GM19043 (cell line): Measurements from ENCODE around the gene BEAN1.
"Not testable (repeated sequence)": the region's sequence is repeated elsewhere in the genome, so short reads cannot be mapped to it uniquely, and the experiment has no call there.

ENCODE experiments used
- ATAC-seq: cut with Tn5 transposase; IDR thresholded peaks from one replicate; pipeline ENCODE4 v1.9.1; 2021; ENCODE audit warnings: low read depth; ENCODE audit not compliant: unreplicated experiment

The BEAN1 gene

DNA sequence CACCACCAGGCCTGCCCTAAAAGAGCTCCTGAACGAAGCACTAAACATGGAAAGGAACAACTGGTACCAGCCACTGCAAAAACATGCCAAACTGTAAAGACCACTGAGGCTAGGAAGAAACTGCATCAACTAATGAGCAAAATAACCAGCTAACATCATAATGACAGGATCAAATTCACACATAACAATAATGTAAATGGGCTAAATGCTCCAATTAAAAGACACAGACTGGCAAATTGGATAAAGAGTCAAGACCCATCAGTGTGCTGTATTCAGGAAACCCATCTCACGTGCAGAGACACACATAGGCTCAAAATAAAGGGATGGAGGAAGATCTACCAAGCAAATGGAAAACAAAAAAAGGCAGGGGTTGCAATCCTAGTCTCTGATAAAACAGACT is 70.8 kb downstream of the BEAN1 start:
- ATAC-seq, result not testable (repeated sequence)

DNA sequence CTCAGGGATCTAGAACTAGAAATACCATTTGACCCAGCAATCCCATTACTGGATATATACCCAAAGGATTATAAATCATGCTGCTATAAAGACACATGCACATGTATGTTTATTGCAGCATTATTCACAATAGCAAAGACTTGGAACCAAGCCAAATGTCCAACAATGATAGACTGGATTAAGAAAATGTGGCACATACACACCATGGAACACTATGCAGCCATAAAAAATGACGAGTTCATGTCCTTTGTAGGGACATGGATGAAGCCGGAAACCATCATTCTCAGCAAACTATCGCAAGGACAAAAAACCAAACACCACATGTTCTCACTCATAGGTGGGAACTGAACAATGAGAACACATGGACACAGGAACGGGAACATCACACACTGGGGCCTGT is 74.5 kb downstream of the BEAN1 start:
- ATAC-seq, result not testable (repeated sequence)

DNA sequence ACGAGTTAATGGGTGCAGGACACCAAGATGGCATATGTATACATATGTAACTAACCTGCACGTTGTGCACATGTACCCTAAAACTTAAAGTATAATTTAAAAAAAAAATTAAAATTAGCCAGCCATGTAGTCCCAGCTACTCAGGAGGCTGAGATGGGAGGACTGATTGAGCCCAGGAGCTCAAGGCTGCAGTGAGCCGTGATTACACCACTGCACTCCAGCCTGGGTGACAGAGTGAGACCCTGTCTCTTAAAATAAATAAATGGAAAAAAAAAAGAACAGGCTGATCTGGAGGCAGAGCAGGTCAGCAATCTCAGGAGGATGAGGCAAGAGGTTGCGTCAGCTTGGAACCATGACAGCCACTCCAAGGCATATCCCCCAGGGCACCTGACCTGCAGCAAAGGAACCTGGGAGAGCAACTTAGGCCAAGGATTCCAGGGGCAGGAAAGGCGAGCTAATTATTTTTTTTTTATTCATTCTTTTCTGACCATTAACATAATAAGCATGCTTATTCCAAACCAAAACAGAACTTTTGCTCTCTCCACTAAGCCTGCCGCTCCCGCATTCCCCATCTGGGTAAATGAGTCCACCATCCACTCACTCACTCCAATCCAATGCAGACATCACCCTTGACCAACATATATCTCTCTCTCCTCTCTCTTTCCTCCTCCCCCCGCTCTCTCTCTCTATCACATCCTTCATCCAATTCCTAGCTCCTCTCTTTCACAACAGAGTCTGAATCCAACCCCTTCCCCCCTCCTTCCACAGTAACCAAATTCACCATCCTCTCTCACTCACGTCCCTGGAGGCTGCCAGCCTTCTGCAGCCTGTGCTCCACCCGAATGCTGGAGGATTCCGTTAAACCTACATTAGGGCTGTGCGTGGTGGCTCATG is 75.2 kb downstream of the BEAN1 start:
- ATAC-seq, result no peak

DNA sequence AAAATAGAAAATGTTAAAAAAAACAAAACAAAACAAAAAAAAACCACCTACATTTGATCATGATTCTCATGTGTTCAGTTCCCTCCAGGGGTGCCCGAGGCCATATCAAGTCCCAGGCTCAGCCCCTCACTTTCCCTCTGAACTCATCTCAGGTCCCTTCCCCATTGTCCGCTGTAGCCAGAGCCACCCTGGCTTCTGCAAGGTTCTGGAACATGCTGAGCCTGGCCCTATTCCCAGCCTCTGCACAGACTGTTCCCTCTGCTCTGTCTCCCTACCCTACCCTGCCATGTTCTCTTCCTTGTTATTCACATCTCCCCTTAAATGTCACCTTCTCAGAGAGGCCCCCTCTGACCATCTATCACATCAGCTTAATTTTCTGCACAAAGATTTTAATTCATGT is 75.9 kb downstream of the BEAN1 start:
- no peak for ATAC-seq

DNA sequence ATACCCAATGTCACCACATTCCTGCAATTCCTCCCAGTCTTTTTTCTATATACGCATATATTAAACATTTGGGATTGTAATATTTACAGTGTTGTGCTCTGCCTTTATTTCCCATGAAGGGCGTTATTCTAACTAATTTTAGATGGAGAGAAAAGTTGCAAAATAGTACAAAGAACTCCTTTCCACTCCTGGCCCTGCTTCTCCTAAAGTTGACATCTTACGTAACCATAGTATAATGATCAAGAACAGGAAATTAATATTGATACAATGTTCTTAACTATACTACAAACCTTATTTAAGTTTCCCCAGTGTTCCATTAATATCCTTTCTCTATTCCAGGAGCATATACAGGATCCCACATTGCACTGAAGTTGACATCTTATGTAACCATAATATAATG is 76.5 kb downstream of the BEAN1 start:
- ATAC-seq, result no peak

DNA sequence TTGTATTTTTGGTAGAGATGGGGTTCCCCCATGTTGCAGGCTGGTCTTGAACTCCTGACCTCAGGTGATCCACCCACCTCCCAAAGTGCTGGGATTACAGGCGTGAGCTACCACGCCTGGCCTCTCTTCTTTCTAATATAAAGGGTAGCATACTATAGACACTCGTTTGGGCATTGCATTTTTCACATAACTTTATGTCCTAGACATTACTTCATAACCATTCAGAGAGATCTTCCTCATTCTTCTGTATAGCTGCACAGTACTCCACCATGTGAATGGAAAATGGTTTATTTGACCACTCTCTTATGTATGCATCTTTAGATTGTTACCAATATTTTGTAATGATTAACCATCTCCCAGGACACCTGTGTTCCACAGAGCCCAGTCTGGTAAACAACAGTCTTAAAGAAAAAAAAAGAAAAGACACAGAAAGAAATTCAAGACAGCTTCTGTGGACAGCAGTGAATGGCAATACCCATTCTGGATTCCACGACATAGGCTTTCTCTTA is 80.7 kb downstream of the BEAN1 start:
- no peak for ATAC-seq

DNA sequence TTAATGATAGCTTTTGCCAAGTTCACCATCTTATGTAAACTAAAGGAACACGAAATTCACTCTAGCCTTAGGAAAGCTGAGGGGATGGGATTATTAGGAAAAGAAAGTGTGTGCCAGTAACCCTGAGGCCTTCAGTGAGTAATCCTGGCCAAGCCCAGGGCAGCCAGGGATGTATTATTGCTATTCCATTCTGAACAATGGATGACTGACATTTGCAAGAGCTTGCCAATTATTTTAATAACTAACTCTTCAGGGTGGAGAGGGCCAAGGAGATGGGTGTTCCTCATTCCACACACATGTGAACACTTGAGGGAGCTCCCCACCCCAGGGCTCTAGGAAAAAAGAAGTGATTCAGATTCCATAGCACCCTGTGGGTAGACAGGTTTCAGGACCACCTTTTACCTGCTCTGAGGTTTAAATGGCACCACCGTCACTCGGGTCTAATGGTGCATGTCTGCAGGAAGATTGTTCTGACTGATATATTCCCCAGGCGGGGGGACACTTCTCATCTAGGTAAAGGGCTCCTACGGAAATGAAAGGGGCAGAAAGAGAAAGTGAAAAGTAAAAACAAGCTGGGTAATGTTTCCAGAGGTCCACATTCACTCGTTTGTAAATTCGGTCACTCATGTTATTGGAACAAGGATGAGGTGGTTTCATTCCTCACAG is 81.3 kb downstream of the BEAN1 start:
- ATAC-seq, result no peak

DNA sequence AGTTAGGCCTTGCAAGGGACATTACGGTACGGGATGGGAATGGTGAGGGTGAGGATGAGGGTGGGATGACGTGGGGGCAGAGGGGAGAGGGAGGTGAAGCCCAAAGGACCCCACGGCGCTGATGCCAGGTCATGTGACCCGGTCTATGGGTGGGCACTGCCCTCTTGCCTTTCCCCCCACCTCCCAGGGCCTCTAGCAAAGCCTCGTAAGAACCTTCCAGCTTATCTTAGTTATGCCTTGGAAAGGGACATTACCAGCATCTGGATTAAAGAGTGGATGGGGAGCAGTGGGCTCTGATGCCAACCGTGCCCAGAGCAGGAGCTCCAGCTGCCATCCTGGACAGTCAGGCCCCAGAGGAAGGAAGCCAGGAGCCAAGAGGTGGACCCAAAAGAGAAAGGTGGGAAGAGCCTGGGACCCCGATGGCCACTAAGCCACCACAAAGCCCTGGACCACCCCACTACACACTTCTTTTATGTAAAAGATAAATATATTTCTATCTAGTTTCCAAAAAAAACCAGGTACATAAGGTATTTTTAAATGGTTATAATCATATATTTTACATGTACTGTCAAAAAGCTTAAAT is 81.9 kb downstream of the BEAN1 start:
- no peak for ATAC-seq

DNA sequence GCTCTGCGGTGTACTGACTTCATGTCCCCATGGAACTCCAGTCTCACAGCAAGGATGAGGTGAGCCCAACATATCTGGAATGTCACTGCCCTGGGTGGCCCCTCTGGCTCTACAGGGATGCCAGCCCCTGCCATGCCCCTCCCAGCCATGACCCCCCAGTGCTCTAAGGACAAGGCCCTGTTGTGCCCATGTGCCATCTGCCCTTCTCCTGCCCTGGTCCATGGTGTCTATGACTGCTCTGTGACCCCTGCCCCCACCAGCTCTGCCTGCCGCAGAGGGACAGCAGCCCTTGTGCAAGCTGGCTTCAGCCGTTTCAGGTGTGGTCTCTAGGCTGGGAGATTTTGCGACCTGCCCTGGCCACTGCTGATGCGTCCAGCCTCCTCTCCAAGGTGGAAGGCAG is 82.5 kb downstream of the BEAN1 start:
- no peak for ATAC-seq

DNA sequence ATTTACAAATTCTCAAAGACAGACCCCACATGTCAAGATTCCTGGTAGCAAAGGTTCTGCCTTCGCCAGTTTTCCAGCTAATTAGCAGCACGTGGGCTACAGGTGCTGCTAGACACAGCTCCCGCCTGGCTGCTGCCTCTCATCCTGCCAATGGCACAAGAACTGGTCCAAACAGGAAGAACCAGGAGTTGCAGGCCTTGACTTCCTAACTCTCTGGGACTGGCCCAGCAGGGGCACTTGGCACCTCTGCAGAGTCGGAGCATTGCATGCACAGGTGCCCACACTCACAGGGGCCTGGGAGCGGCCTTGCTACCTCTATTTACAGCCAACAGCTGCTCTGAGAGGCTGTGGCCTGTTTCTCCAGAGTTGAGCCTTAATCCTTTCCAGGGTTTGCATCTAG is 83.2 kb downstream of the BEAN1 start:
- no peak for ATAC-seq

DNA sequence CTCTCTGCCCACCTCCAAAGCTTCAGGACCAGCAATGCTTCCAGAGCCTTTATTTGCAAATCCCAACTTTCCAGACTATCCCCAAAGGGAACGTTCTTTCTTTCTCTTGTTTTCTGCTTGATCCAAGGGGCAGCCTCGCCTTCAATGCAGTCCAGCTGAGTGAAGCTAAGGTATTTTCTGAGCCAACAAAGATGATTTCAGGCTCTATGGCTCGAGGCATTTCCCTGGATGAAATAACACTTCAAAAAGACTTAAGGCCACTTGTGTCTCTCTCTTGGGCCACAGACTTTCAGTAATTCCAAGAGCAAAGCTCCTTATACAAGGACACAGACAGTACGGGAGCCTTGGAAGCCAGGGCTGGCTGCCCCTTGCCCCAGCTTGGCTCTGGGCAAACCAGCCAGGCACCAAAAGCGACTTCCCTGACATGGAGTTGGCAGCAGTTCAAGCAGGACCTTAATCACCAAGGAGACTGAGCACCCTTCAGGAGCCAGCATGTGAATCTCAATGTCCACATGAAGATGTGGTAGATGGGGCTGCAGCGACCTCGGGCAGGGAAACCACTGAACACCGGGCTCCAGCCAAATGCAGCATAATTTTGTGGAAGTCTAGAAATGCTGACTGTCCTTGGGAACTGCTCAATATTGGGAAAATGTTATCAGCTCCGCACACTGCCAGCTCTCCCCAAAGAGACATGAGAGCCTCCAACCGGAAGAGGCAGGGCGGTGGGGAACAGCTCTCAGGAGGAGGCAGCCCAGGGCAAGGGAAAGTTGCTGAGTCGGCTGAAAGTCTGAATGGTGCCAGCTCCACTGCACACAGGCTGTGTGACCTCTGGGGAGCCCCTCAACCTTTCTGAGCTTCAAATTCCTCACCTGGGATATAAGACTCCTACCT is 83.9 kb downstream of the BEAN1 start:
- ATAC-seq, result no peak

DNA sequence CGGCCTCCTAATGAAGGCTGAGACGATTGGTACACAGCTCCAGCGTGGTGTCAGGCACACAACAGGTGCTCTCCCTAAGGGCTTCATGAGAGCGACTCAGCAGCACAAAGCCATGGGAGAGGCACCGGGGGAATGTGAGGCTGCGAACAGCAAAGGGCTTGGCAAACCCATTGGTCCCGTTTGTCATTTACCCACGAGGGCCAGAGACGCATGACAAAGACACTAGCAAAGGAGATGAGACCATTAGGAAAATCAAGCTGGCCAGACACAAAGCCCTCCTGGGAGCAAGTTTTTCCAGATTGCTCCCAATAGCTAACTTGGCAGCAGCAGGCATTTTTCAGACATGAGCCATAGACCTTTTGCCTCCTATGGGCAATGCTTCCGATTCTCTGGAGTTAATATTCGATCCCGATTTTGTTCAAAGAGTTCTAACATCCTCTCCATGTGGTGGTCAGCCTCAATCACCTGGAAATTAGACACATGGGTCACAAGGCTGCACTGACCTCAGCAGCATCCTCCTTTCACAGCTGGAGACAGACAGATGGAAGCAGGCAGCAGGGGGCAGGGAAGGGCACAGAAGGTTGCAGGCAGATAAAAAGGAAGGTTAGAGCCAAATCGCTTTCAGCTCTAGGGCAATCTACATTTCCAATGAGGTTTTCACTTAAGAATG is 84.6 kb downstream of the BEAN1 start:
- no peak for ATAC-seq

DNA sequence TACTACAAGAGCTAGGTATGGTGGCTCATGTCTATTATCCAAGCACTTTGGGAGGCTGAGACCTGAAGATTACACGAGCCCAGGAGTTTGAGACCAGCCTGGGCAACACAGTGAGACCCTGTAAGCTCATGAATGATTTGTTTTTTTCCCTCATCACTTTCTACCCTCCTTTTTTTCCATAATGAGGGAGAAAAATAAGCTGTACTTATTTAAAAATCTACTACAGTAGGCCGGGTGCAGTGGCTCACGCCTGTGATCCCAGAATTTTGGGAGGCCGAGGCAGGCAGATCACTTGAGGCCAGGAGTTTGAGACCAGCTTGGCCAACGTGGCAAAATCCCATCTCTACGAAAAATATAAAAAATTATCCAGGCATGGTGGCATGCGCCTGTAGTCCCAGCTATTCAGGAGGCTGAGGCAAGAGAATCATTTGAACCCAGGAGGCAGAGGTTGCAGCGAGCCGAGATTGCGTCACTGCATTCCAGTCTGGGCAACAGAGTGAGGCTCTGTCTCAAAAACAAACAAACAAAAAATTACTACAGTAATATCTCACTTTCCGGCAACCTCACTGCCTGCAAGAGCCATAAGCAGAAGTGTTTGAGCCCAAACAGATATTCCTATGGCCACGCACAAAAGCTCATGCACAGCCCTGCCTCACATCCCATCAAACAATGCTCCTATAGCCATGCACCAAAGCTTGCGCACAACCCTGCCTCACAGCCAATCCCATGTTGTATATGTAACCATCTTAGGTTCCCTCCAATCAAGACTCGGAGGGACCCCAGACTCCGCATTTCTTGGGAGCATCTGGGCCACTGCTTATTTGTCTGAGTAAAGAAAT is 85.4 kb downstream of the BEAN1 start:
- no peak for ATAC-seq

DNA sequence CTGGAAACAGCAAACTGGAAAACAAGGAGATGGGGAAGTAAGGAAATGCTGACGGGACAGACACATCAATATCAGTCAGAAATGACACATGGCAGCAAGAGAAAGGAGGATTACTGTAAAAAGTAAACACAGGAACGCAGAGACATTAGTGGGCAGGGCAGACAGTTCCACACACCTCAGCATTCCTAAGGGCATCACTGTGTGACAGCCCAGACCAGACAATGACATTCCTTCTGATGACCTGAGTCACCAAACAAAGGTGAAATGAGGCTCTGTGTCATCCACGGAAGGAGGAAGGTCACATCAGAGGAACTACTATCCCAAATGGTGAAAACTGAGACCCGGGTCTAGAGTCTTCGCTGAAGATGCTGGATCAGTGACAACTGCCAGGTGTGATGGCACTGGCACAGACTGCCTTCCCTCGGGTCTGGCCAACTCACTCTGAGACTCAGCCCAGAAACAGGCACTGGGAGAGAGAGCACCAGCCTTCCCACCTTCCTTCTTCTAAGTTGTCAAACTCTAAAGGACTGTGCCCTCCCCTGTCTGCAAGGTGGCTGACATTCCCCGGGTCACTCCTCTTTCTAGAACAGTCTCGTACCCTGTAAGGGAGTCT is 86.1 kb downstream of the BEAN1 start:
- no peak for ATAC-seq

DNA sequence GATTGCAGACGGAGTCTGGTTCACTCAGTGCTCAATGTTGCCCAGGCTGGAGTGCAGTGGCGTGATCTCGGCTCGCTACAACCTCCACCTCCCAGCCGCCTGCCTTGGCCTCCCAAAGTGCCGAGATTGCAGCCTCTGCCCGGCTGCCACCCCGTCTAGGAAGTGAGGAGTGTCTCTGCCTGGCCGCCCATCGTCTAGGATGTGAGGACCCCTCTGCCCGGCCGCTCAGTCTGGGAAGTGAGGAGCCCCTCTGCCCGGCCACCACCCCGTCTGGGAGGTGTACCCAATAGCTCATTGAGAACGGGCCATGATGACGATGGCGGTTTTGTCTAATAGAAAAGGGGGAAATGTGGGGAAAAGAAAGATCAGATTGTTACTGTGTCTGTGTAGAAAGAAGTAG is 87.3 kb downstream of the BEAN1 start:
- not testable (repeated sequence) for ATAC-seq

DNA sequence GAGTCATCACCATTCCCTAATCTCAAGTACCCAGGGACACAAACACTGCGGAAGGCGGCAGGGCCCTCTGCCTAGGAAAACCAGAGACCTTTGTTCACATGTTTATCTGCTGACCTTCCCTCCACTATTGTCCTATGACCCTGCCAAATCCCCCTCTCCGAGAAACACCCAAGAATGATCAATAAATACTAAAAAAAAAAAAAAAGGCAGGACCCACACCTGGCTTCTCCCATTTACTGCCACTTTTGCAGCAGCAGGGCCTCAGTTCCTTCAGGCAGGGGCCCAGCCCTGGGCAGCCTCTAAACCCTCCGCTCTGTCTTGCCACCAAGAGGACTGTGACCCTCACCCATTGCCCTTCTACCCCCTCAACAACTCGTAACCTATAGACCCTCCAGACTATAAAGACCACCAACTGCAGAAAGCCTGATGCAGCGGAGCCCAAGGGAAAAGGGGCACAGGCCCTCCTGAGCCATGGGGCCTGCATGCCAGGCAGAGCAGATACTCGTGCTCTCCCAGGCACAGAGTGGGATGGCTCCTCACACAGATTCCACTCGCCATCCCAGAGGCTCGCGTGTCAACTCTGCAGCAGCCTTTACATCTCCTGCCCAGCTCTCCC is 88.0 kb downstream of the BEAN1 start:
- not testable (repeated sequence) for ATAC-seq

DNA sequence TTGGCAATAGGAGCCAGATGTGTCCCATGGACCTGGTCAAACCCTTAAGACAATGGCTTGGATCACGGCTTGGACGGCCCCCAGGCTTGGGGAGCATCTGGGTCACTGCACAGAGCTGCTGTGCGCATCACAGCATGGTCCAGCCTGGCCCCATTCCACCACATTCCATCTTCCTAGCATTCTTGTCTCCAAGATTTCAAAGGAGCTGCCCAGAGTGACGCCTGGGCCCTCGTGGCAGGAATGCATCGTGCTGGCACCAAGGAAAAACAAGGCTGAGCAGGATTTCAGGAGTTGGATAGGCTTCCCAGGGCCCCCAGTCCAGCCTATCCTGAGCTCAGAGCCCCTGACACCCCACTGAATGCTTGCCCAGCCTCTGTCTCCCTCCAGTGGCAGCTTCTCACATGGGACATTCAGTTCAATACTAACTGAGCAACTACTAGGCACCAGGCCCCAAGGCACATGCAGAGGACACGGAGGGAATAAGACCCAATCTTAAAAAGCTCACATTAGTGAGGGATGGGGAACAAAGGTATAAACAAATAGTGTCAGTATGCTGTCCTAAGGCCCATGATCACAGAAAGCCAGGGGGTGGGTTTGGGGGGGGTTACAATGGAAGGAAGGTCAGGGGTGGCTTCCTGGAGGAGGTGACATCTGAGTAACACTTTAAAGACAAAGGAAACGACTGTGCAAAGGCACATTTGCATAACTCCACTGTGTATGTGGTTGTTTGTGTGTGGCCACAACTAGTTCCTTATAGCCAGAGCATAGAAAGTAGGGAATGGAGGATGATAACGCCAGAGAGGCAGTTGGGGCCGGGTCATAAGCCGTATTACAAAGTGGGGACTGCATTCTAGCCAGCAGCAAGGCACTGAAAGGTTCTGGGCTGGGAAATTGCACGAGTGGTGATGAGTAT is 88.8 kb downstream of the BEAN1 start:
- no peak for ATAC-seq
